ENCODE results near the gene CPNE2. TPM values are rescaled to one million over a fixed set of nuclear protein-coding genes. Genes with fewer than 3 reads are reported as not detected.
A peak's percentile ranks its signal among the peaks of the same experiment; 100 is the strongest.

Gene CPNE2
- total and polyA plus RNA-seq, 10 of the 15 experiments (the other 5 are each of a cell fraction or from before 2014, with no cell fraction given) = 3.1 to 22.1 (median 9.9) TPM

GRCh38 chr16:57107321-57107922 lies 15.0 kb downstream of the CPNE2 start:
- 48% methylated on average over 9 of the region's 9 CpGs for WGBS (ENCODE audit: insufficient coverage, insufficient replicate concordance, low lambda C conversion rate, missing lambda C conversion rate)
- H3K4me2 ChIP-seq (ENCODE audit: control insufficient read depth, insufficient read depth) = no peak overlapping the region
- SMC1A ChIA-PET (ENCODE audit: uncharacterized antibody, unreplicated experiment) = interaction anchor here (0.9 to 1.0 kb wide), 2 partner anchors 24 to 43 kb away, joined by 3 read pairs; no protein-coding TSS in a partner anchor
- no peak overlapping the region for H2AFZ ChIP-seq (ENCODE audit: control insufficient read depth, low read depth, low read length)
- H3K79me2 ChIP-seq (ENCODE audit: control insufficient read depth, insufficient read depth, low read length) = no peaks in the 10 kb centered on the region
- no peak overlapping the region for H3K27ac ChIP-seq (ENCODE audit: control insufficient read depth, insufficient read depth)
- no peaks in the 10 kb centered on the region for H3K36me3 ChIP-seq (ENCODE audit: control insufficient read depth in 2 of 2, insufficient read depth in 2 of 2, low read length in 1 of 2)
- ATAC-seq (peak; percentile 13), FAIRE-seq (no peak), DNase-seq (ENCODE audit: low read depth, low spot score) (no peak)
- no peaks in the 10 kb centered on the region for H3K9me3 ChIP-seq (replicated peaks; ENCODE audit: control insufficient read depth, insufficient read depth, low read length)
- no peak overlapping the region for H3K4me3 ChIP-seq
- H4K20me1 ChIP-seq (ENCODE audit: control insufficient read depth, insufficient read depth) = no peaks in the 10 kb centered on the region
- intact Hi-C loops (cut with micrococcal nuclease; ENCODE audit: unreplicated experiment) (no loop called here), in situ Hi-C loops (cut with MboI) (no loop called here)
- peaks cover 18% of the 10 kb centered on the region for H3K4me1 ChIP-seq (ENCODE audit: control insufficient read depth, insufficient read depth, low read length)
- POLR2A ChIA-PET = interaction anchor here (0.7 kb wide), 2 partner anchors 21 to 30 kb away, joined by 4 read pairs; no protein-coding TSS in a partner anchor
- no peaks in the 10 kb centered on the region for H3K27me3 ChIP-seq (replicated peaks in 1 of 2; ENCODE audit: control insufficient read depth in 2 of 2, insufficient read depth in 2 of 2, low read length in 1 of 2)
- TF ChIP-seq, protein P1, sequence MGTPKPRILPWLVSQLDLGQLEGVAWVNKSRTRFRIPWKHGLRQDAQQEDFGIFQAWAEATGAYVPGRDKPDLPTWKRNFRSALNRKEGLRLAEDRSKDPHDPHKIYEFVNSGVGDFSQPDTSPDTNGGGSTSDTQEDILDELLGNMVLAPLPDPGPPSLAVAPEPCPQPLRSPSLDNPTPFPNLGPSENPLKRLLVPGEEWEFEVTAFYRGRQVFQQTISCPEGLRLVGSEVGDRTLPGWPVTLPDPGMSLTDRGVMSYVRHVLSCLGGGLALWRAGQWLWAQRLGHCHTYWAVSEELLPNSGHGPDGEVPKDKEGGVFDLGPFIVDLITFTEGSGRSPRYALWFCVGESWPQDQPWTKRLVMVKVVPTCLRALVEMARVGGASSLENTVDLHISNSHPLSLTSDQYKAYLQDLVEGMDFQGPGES (IDR thresholded peaks at IDR 0.05) = no peak
- TF ChIP-seq SMC3 (IDR thresholded peaks at IDR 0.05; ENCODE audit: borderline replicate concordance, low read length) = no peak
- TF ChIP-seq SREBF2 (IDR thresholded peaks at IDR 0.05; ENCODE audit: low read length) = no peak
- no peak for TF ChIP-seq SPI1 (IDR thresholded peaks at IDR 0.05; ENCODE audit: borderline replicate concordance, insufficient read depth, low read depth, low read length)
- TF ChIP-seq USF1 (IDR thresholded peaks at IDR 0.05; ENCODE audit: borderline replicate concordance, extremely low read length, insufficient read depth, low read depth, low read length) = no peak
- no peak for TF ChIP-seq CHD1 (IDR thresholded peaks at IDR 0.05; ENCODE audit: low read depth, low read length)
- TF ChIP-seq HCFC1 (IDR thresholded peaks at IDR 0.05; ENCODE audit: low read length) = no peak
- H3K9ac ChIP-seq (ENCODE audit: control insufficient read depth, insufficient read depth, low read length) = no peak overlapping the region
- CTCF ChIA-PET = interaction anchor here (0.7 to 2.7 kb wide), 3 partner anchors 14 to 71 kb away, joined by 3 to 15 read pairs (median 4); partner anchors contain the start of gene CPNE2
- RAD21 ChIA-PET (ENCODE audit: unreplicated experiment) = interaction anchor here (1.3 kb wide), 1 partner anchor 98 kb away, joined by 4 read pairs; no protein-coding TSS in a partner anchor
- BruUV-seq (replicated peaks) = no TSS peak
